IMR-90 (cell line): ENCODE data around the gene MAS1L. TPM values are rescaled to one million over a fixed set of nuclear protein-coding genes. Genes with fewer than 3 reads are reported as not detected.

Experiments
- ATAC-seq: fragments of 200-7000 bp; cut with Tn5 transposase; 2 replicates; pipeline ENCODE4 v1.9.1; 2020; ENCODE audit warnings: low read depth, mild to moderate bottlenecking, moderate library complexity
- BruUV-seq: library from RNA; stranded (reverse); fragments of 400-500 nt; replicated peaks from 2 replicates; lab custom pipeline; 2021; lab: Mats Ljungman, UMichigan
- CTCF ChIA-PET: fragments of 300-600 bp; formaldehyde crosslinking; extraction: SDS; loops from one replicate; lab custom pipeline; 2021; ENCODE audit warnings: antibody characterized with exemption; lab: Yijun Ruan, JAX
- POLR2A ChIA-PET: fragments of 300-600 bp; sonication (Branson Sonifier 250); formaldehyde crosslinking; loops from one replicate; lab custom pipeline; 2022; ENCODE audit warnings: antibody characterized with exemption; ENCODE audit not compliant: unreplicated experiment; lab: Charles Lee
- DNase-seq: peaks from one replicate; pipeline ENCODE4 v3.0.0; 2013
- H2AFZ ChIP-seq: replicated peaks from 2 replicates; pipeline ENCODE3; 2013; ENCODE audit warnings: low read length, mild to moderate bottlenecking; ENCODE audit not compliant: poor library complexity
- H2AK5ac ChIP-seq: 2 replicates; pipeline ENCODE4 v1.6.1; 2013; ENCODE audit warnings: low read depth, low read length, inconsistent platforms
- H2AK9ac ChIP-seq: replicated peaks from 2 replicates; pipeline ENCODE3; 2013; ENCODE audit warnings: mild to moderate bottlenecking, low read depth, low read length, moderate library complexity; ENCODE audit not compliant: poor library complexity
- H2BK120ac ChIP-seq: 2 replicates; pipeline ENCODE4 v1.6.1; 2013; ENCODE audit warnings: low read depth, low read length, inconsistent platforms
- H2BK15ac ChIP-seq: 3 replicates; pipeline ENCODE4 v1.6.1; 2013; ENCODE audit warnings: low read depth, low read length, inconsistent platforms
- H2BK20ac ChIP-seq: 2 replicates; pipeline ENCODE4 v1.6.1; 2013; ENCODE audit warnings: low read depth, mild to moderate bottlenecking, inconsistent platforms, low read length, moderate library complexity
- H2BK5ac ChIP-seq: 2 replicates; pipeline ENCODE4 v1.6.1; 2013; ENCODE audit warnings: mild to moderate bottlenecking, low read depth, low read length, inconsistent platforms; ENCODE audit not compliant: poor library complexity, severe bottlenecking
- H3K14ac ChIP-seq: replicated peaks from 2 replicates; pipeline ENCODE4 v1.6.1; 2013; ENCODE audit warnings: low read depth, low read length, inconsistent platforms
- H3K18ac ChIP-seq: 2 replicates; pipeline ENCODE4 v1.6.1; 2013; ENCODE audit warnings: low read depth, low read length, control low read depth
- H3K23ac ChIP-seq: 2 replicates; pipeline ENCODE4 v1.6.1; 2013; ENCODE audit warnings: low read depth, low read length, inconsistent platforms
- H3K27ac ChIP-seq: 2 replicates; pipeline ENCODE4 v1.5.1; 2013; ENCODE audit warnings: mild to moderate bottlenecking, control low read depth, low read length; ENCODE audit not compliant: insufficient read depth
- H3K27me3 ChIP-seq: 2 replicates; pipeline ENCODE4 v1.6.1; 2013; ENCODE audit warnings: low read length; ENCODE audit not compliant: control insufficient read depth, insufficient read depth
- H3K36me3 ChIP-seq: 2 replicates; pipeline ENCODE4 v1.6.1; 2013; ENCODE audit warnings: low read length, mixed read lengths; ENCODE audit not compliant: control insufficient read depth, insufficient read depth
- H3K4ac ChIP-seq: 2 replicates; pipeline ENCODE4 v1.6.1; 2013; ENCODE audit warnings: low read depth, low read length, inconsistent platforms
- H3K4me1 ChIP-seq: 2 replicates; pipeline ENCODE4 v1.6.1; 2013; ENCODE audit warnings: low read length, mixed read lengths; ENCODE audit not compliant: control insufficient read depth, insufficient read depth
- H3K4me2 ChIP-seq: 2 replicates; pipeline ENCODE4 v1.6.1; 2013; ENCODE audit warnings: low read depth, mild to moderate bottlenecking, control low read depth, low read length, moderate library complexity
- H3K4me3 ChIP-seq: 2 replicates; pipeline ENCODE4 v1.5.1; 2013; ENCODE audit warnings: low read depth, mild to moderate bottlenecking, control low read depth, low read length, moderate library complexity; ENCODE audit not compliant: insufficient read depth
- H3K56ac ChIP-seq: 2 replicates; pipeline ENCODE4 v1.6.1; 2013; ENCODE audit warnings: low read length, inconsistent platforms; ENCODE audit not compliant: insufficient read depth; ENCODE audit errors: extremely low read depth
- H3K79me1 ChIP-seq, 2 experiments: 2 replicates each; pipeline ENCODE4 v1.6.1; 2013; ENCODE audit warnings: low read length in 2 of 2, inconsistent platforms in 1 of 2, low read depth in 1 of 2
- H3K9ac ChIP-seq: 2 replicates; pipeline ENCODE4 v1.6.1; 2013; ENCODE audit warnings: low read depth, low read length, control low read depth
- H3K9me1 ChIP-seq: 2 replicates; pipeline ENCODE4 v1.6.1; 2013; ENCODE audit warnings: low read length, inconsistent platforms; ENCODE audit not compliant: insufficient read depth
- H3K9me3 ChIP-seq: 2 replicates; pipeline ENCODE4 v1.6.1; 2013; ENCODE audit warnings: low read length; ENCODE audit not compliant: control insufficient read depth, insufficient read depth
- H4K20me1 ChIP-seq: 2 replicates; pipeline ENCODE4 v1.6.1; 2013; ENCODE audit warnings: low read length, inconsistent platforms; ENCODE audit not compliant: insufficient read depth
- H4K5ac ChIP-seq: 2 replicates; pipeline ENCODE4 v1.6.1; 2013; ENCODE audit warnings: mild to moderate bottlenecking, low read depth, low read length, control low read depth
- H4K8ac ChIP-seq, 2 experiments: 2 replicates each; pipeline ENCODE4 v1.6.1; 2013; ENCODE audit warnings: low read depth in 2 of 2, low read length in 2 of 2, control low read depth in 1 of 2, inconsistent platforms in 1 of 2
- H4K91ac ChIP-seq: 2 replicates; pipeline ENCODE4 v1.6.1; 2013; ENCODE audit warnings: low read depth, low read length, inconsistent platforms; ENCODE audit not compliant: insufficient read depth
- CTCF ChIP-seq: conservative IDR thresholded peaks from 2 replicates; pipeline ENCODE4 v1.5.1; 2012; ENCODE audit warnings: mild to moderate bottlenecking, low read depth, low read length, improper control_type of control experiment
- FOS ChIP-seq: fragments of 150-350 bp; IDR thresholded peaks from 2 replicates; pipeline ENCODE4 v1.6.1; 2016; ENCODE audit warnings: low read depth, low read length
- RCOR1 ChIP-seq: IDR thresholded peaks from 2 replicates; pipeline ENCODE4 v1.6.1; 2012; ENCODE audit warnings: mild to moderate bottlenecking, low read length, improper control_type of control experiment; ENCODE audit not compliant: insufficient replicate concordance
- WGBS, 2 experiments: methylation state at CpG; one replicate each; pipeline versions ENCODE4 v1.1.5 to v1.1.7; 2013; ENCODE audit warnings: missing lambda C conversion rate in 2 of 2; ENCODE audit not compliant: insufficient read length in 1 of 2; ENCODE audit errors: extremely low coverage in 2 of 2; 5-methylcytosine and 5-hydroxymethylcytosine counted together
- dilution Hi-C: fragments of 300-500 bp; cut with HindIII; formaldehyde crosslinking; loops from one replicate; pipeline ENCODE4 v1.14.3; 2018; ENCODE audit warnings: low sequenced_read_pairs; ENCODE audit not compliant: unreplicated experiment
- in situ Hi-C: fragments of 300-500 bp; cut with MboI; formaldehyde crosslinking; loops from 3 replicates; pipeline ENCODE4 v1.14.3; 2019; ENCODE audit warnings: low sequenced_read_pairs, inconsistent platforms, mixed read lengths
- intact Hi-C: fragments of 100-400 bp; cut with micrococcal nuclease; formaldehyde crosslinking; loops from 2 replicates; pipeline ENCODE4 v1.10.0; 2022
- polyA plus RNA-seq, 3 experiments: library from polyadenylated mRNA; depleted of rRNA; stranded (reverse); fragments of >200 nt; gene quantifications; 2 replicates each; pipeline ENCODE4 v1.2.3, GENCODE V29; 2012; ENCODE audit warnings: low replicate concordance in 1 of 3
- total RNA-seq: library from RNA; depleted of rRNA; stranded (reverse); fragments of >200 nt; gene quantifications from 2 replicates; pipeline ENCODE4 v1.2.3, GENCODE V29; 2012

Gene MAS1L
- total and polyA plus RNA-seq, 2 of the 4 experiments (the other 2 are of a cell fraction), result not detected

- Histone ChIP-seq H3K79me1 (no peaks in the 10 kb centered on the region), H2BK120ac (no peak overlapping the region), H3K56ac (no peak overlapping the region), H2BK5ac (no peak overlapping the region), H4K5ac (no peak overlapping the region), H4K8ac (no peak overlapping the region), H3K9me3 (peaks cover 9% of the 10 kb centered on the region), H3K23ac (no peak overlapping the region), H3K27ac (no peak overlapping the region), H3K4ac (no peak overlapping the region), H4K91ac (no peak overlapping the region), H2AFZ (no peak overlapping the region), H3K9me1 (no peaks in the 10 kb centered on the region), H3K9ac (no peak overlapping the region), H2BK15ac (no peak overlapping the region), H2BK20ac (no peak overlapping the region), H2AK5ac (no peak overlapping the region), H3K4me2 (no peak overlapping the region), H3K4me1 (no peaks in the 10 kb centered on the region), H3K18ac (no peak overlapping the region), H3K27me3 (no peaks in the 10 kb centered on the region), H3K14ac (no peak overlapping the region), H3K4me3 (no peak overlapping the region), H4K20me1 (no peaks in the 10 kb centered on the region), H2AK9ac (no peak overlapping the region), H3K36me3 (no peaks in the 10 kb centered on the region)
- dilution Hi-C loops, result no loop called here
- POLR2A ChIA-PET, result no interaction called here
- CTCF ChIA-PET, result no interaction called here
- BruUV-seq, result no TSS peak
- DNase-seq (no peak), ATAC-seq (no peak)
- no CpG with 5 or more reads among the region's 2 CpGs for WGBS, 2 experiments
- in situ Hi-C loops, result no loop called here
- intact Hi-C loops, result no loop called here
- TF ChIP-seq CTCF, result no peak
- no peak for TF ChIP-seq FOS
- TF ChIP-seq RCOR1, result no peak
These were observed 5.5 kb upstream of the MAS1L start for GRCh38 chr6:29493261-29493660.
